ENCODE measurements around the gene MAP3K5.
"Not testable (repeated sequence)": the region's sequence is repeated elsewhere in the genome, so short reads cannot be mapped to it uniquely, and the experiment has no call there.

Gene MAP3K5

DNA sequence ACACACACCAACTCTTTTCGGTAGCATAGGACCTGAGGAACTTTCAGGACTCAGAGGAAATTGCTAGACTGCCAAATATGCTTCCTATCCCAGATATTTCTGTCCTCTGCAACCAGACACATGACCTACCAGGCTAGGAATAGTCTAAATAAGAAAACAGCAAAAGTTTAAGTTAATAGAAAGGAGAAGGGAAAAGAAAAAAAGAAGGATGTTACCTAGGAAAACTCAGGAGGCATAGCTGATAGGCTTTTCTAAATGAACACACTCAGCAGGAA is 74.6 kb downstream of the MAP3K5 start:
- DNase-seq: no peak

DNA sequence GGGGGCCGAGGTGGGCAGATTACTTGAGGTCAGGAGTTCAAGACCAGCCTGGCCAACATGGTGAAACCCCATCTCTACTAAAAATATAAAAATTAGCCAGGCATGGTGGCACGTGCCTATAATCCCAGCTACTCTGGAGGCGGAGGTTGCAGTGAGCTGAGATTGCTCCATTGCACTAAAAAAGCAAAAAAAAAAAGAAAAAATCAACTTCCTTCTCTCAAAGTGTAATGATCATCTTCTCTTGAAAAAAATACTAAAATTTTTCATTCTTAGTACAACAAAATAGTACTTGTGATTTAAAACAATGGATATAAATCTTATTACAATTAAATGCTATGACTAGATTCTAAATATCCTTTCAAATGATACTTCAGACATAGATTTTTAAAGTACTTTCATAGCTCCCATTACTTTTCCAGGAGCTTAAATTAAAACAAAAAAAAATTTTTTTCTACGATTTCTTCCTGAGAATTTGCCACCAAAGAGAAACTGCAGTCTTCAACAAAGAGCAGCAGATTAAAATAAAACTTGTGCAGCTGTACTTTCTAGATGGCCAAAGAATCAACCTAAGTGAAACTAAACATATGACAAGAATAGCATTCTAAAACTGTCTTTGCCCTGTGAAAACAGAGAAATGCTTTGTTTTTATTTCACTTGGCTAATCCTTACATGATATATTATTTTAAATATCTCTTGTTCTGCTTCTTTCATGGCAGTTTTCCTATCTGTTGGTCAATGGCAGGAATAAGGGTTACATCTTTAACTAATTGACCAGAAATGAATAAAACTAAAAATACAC is 75.2 kb downstream of the MAP3K5 start:
- peak; percentile 30 for DNase-seq

DNA sequence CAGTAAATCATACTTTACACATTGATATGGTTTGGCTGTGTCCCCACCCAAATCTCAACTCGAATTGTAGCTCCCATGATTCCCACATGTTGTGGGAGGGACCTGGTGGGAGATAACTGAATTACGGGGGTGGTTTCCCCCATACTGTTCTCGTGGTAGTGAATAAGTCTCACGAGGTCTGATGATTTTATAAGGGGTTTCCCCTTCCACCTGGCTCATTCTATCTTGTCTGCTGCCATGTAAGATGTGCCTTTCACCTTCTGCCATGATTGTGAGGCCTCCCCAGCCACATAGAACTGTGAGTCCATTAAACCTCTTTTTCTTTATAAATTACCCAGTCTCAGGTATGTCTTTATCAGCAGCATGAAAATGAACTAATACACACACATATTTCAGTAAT is 79.6 kb downstream of the MAP3K5 start:
- not testable (repeated sequence) for DNase-seq

DNA sequence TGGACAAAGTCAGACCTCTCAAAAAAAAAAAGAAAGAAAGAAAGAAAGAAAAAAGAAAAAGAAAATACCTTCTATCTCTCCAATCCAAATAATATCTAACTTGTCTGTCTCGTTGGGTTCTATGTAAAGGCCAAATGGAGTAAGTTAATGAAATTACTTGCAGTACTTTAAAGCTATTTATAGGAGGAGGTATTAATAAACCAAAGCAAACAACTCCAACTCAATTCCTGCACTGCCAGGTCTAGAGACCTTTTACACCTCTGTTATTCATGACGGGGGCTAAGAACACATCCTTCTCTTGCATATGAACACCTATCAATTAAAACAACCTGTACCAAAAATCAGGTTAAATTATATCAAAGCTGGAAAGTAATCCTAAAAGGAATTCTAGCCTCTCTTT is 80.6 kb downstream of the MAP3K5 start:
- no peak for DNase-seq

DNA sequence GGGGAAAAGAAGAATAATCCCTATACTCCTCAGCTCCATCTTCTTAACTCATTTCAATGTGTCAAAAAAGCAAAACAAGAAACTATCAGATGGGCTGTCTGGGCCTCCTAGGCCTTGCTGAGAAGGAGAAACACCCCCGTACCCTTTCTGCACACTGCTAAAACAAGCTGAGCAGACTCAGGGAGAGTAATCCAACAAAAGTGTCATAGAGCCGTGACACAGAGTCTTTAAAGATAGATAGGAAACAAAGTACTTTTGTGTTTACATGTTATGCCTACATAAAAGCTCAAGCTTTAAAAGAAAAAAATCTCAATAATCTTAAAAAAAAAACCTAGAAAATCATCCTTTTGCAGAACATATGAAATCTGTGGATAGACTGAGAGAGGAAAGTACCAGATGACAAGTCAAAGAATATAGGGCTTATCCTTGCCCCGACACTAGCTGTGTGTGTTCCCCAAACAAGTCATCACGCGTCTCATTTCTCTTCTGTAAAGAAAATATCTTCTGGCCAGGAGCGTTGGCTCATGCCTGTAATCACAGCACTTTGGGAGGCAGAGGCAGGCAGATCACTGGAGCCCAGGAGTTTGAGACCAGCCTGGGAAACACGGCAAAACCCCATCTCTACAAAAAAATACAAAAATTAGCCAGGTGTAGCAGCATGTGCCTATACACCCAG is 81.3 kb downstream of the MAP3K5 start:
- DNase-seq: no peak

DNA sequence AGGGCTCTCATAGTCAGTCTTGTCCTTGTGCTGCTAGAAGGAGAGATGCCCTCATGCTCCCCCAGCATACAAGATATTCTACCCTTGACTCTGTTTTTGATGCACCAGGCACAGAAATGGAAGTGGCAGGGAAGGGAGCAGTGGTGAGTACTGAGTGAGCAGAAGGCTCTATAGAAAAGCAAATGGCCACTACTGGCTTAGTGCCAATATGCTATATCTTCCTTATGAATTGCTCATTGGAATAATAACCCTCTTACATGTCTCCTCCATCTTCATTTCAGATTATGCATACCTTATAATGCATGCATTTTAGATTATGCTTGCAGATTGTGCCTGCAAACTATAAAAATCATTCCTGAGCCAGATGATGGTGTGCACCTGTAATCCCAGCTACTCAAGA is 82.8 kb downstream of the MAP3K5 start:
- no peak for DNase-seq

DNA sequence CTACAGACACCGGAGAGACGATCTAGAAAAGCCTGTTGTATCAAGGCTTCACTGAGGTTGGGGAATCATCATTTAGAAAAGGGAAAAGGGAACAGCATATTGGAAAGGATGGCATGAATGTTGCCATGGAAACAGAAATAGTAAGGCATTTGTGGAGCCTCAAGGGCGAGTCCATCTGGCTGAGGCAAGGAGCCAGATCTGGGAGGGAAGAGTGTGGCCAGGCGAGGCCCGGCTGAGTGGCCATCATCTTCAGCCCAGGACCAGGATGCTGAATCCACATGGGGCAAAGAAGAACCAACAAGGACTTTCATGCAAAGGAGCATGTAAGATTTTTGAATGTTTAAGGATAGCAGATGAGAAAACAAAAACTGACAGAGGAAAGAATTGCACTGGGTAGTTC is 85.8 kb downstream of the MAP3K5 start:
- no peak for DNase-seq

DNA sequence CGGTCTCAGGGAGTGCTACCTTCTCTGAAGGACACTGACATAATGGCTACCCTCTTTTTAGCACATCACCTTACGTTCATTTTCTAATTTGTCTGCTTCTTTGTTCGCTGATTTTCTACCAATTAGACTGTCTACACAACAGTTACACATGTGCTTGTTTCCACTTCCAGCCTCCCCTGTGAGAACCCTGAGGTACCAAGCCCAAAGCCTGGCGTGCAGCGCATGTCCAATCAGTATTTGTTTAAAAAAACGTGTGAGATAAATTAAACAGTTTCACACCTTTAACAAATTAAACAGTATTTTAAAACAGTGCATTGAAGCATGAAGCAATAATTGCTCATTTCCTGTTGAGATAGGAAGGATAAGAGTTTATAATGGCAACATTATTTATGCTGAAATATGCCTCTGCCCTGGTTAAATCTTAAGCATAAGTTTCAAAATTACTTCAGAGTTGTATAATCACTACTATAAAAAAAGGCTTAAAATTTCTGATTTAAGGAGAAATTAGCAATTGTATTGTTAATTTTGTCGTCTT is 88.9 kb downstream of the MAP3K5 start:
- peak; percentile 40 for DNase-seq

DNA sequence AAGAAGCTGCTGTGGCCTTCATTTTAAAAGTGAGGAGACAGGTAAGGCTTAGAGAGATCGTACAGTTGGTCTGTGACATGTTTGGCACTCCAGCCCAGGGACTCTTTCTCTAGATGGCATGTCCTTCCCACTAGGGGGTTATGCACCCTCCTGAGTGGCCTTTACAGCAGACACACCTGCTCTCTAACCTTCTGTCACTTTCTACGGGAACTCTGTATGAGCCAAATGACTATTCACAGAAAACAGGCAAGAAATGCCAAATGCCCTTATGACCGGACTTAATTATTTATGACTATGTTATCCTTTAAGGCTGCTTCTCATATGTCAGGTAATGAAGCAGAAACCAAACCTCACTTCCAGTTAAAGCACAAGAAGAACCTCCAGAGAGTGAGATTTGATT is 91.2 kb downstream of the MAP3K5 start:
- no peak for DNase-seq

DNA sequence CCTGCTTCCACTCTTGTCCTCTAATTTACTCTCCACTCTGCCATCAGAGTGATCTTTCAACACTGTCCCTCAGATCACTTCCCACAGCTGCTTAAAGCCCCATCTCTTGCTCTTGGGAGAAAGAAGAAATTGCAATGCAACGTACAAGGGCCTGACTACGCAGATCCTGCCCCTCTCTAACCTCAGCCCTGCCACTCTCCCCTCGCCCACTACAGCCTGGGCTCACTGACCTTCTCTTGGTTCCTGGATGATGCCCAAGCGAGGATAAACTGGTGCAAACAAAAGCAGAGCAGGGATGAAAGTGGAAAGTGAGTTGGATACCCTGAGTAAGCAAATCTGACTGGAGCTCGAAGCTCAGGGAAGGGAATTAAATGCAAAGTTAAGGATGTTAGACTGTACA is 92.9 kb downstream of the MAP3K5 start:
- no peak for DNase-seq

DNA sequence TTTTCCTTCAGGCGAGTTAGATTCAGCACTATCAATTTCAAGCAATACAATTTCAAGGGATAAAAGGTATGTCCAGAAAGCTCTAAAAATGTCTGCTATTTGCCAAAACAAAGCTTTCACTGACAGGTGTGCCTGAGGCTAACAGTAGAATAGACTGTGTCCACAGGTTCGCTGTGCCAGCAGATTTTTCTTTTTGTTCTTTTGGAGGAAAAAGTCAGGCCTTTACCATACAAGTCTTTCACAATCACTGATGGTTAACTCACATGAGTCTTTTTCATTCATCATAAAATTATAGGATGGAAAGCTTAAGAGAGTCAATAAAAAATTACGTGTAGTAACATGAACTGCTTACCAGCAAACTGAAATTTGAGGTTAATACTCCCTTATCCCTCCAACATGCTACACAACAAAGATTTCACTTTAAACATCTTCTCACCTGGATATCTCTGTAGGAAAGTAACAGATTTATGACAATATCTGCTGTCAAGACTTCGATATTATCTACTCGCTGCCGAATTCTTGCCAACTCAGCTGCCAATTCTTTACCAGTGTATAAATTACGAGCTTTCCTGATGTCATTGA is 95.4 kb downstream of the MAP3K5 start:
- DNase-seq: no peak

DNA sequence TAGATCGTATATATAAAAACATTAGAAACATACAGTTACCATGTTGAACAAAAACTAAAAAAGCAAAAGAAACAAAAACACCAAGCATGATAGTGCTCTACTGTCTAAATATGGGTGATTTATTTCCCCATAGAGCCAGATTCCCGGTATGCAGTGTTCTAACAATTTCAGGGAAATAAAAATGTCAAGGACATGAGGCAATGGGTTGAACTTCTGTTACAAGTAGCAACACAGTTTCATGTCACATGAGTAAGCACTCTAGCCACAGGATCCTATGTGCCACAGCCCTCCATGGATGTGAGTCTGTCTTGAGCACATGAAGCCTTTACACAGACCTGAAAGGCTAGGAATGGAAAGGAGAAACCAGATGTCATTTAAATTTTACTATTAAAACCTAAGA is 96.0 kb downstream of the MAP3K5 start:
- peak; percentile 81 for DNase-seq

DNA sequence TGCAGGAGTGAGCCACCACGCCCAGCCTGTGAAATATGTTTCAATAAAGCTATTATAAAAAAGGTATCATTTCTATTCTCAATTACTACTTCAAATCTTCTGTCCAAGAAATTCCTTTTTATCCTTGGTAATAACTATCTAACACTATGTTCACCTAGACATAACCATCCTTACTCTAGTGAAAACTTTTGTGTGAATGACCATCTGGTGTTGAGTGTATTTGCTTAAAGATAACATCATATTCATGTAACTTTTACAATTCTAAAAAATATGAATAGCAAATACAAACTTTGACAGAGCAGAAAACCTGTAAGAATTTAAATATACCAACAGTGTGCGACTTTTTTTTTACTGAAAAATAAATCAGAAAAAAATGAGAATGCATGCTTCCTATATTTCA is 96.9 kb downstream of the MAP3K5 start:
- no peak for DNase-seq

DNA sequence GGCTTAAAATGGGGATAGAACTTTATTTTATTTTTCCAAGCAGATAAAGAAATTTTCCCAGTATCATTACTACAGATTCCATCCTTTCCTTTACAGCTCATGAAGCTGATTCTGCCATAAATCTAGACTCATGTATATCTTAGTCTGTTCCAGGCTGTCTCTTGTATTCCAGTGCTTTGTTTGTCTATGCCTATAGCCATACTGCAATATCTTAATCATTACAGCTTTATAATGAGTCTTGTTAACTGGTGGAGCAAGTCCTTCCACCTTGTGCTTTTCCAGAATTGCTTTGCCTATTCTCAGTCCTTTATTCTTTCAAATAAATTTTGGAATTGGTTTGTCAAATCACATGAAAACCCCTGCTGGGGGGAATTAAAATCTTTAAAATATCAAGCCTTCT is 99.2 kb downstream of the MAP3K5 start:
- DNase-seq: no peak

DNA sequence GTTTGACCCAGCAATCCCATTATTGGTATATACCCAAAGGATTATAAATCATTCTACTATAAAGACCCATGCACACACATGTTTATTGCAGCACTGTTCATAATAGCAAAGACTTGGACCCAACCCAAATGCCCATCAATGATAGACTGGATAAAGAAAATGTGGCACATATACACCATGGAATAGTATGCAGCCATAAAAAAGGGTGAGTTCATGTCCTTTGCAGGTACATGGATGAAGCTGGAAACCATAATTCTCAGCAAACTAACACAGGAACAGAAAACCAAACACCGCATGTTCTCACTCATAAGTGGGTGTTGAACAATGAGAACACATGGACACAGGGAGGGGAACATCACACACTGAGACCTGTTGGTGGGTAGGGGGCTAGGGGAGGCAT is 104.4 kb downstream of the MAP3K5 start:
- DNase-seq: not testable (repeated sequence)

DNA sequence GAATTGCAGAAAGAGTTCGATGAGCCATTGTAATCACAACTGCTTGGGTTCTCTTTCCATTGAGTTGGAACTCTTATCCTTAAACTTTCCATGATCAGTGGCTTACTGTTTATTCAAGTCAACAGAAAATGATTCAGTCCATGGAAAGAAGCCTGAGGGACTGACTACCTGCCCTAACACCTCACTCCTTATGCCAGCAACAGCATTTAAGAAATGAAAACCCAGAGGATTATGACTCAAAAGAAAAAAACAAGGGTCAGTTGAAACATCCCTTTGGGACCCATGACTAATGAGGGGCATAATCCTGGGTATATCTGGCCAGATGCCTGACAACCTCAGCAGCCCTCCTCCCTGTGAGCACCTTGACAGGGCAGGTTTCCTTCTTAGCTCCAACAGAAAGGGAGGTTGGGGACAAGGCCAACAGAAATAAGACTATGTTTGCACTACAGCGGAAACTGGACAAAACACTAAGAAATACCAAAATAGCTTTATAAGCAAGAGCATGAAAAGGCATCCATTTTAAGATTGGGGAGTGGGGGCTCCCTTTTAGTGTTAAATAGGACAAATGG is 106.7 kb downstream of the MAP3K5 start:
- no peak for DNase-seq

DNA sequence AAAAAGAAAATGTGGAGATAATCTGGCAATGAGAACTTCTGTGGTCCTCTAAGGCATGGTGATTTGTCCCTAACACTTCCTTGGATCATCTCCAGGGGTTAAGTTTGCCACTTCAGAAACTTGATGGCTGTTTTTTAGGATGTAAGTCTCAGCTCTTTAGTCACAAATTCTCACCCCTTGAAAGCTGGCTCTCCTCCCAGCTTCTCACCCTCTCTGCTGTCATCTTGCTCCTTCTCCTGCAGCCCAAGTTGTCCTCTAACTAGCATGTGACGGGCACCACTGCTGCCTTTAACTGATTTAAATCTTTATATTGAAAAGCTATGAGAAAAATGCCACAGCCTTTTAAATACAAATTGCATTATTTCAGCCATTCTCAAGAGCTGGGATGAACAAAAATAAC is 107.8 kb downstream of the MAP3K5 start:
- no peak for DNase-seq

DNA sequence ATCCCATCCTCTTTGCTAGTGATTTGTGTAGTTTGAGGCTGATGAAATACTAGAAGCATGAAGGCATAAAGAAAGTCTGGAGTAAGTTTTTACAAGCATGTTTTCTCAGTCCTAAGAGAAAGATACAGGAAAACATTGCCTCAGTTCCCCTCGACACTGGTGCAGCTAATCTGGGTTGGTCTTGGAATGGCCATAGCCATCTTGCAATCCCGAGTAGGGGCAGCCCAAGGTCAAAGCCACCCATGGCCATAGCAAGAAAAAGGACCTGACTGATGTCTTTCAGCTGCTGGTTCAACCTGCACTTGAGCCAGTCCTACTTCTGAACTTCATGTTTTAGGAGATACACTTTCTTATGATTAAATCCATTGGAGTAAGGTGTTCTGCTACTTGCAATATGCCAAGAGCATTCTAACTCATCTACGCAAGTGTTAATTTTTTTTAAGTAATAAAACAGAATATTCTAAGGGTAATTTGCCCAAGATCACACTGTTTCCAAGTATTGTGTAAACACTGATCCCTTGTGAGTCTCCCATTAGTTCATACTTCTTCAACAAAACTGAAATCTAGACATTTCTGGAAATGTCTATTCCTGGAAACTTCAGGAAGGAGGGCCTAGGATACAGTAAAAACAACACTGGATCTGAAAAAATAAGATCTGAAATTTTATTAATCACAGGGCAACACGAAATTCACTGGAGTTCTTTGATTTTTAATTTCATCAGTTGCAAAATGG is 108.9 kb downstream of the MAP3K5 start:
- DNase-seq: no peak

DNA sequence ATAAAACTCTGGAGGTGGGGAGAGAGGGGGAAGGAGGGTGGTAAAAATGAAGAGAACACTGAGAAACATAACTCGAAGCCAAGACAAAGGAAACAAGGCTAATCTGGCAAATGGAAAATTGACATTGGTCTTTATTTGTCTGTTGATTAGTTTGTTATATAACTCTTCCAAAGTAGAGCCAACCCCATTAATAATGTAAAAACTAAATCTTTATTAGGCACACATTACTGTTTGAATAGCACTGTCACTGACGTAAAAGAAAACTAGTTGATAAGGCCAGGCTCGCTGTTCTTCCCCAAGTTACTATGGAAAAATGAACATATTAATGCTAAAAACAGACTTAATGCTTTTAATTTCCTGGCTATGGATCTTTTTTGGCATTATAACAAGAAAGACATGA is 110.0 kb downstream of the MAP3K5 start:
- DNase-seq: no peak

DNA sequence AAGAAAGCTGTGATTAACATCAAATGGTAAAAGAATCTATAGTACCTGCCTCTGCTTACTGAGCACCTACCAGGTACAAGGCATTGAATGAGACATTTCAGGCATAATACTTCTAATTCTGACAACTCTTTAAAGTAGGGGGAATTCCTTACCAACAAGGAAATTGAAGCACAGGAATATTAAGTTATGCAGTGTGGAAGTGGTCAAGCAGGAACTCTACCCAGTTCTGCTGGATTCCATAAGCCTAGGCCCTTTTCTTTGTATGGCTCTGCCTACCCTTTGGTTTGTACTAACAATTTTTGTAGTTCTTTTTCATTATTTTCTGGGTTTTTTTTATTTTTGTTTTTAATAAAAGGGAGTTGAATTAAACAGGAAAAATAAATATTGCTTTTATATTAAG is 114.5 kb downstream of the MAP3K5 start:
- DNase-seq: no peak

DNA sequence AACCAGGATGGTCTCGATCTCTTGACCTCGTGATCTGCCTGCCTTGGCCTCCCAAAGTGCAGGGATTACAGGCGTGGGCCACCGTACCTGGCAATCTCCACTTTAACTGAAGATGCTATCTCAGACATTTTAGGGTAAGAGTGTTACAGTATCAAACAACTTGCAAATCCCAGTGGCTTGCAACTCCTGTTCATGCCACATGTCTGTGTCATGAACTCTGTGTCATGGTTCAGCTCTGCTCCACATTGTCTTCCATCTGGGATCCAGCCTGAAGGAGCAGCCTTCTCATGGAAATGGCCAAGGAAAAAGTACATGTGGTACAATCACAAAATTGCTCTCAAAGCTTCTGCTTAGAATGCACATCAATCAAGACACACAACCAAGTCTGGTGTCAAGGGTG is 114.9 kb downstream of the MAP3K5 start:
- DNase-seq: no peak

DNA sequence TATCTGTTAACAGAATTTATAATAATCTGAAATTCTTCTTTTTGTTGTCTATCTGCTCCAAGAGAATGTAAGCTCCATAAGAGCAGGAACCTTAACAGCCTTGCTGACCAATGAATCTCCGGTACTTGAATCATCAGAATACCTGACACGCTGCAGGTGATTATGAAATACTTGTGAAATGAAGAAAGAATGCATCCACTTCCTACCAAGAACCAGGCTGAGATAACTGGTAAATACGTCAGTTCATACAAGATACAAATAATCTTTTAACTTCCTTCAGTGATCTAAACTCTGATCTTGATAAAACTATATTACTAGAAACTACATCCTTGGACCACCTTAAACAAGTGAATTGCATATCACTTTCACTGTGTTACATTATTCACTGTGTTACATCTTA is 116.2 kb downstream of the MAP3K5 start:
- no peak for DNase-seq

DNA sequence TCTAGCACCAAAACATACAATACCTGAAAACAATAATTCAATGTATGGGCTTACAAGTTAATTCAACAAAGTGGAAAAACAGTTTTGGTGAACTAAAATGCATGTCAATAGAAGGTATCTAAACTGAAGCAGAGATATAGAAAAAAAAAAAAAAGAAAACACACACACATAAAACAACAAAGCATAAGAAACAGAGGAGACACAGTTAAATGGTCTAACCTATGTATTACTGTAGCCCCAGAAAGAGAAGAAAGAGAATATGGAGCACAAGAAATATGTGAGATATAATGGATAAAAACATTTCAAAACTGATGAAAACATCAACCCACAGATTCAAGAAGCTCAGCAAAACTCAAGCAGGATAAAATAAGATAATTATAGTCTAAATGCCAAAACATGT is 118.7 kb downstream of the MAP3K5 start:
- DNase-seq: no peak

Measured in inflammatory macrophage treated with lipopolysaccharide for 4 hours (primary cell).